Lower leg skin (tissue), 4 donors: ENCODE measurements around the gene GMPPB. TPM values are rescaled to one million over a fixed set of nuclear protein-coding genes. Genes with fewer than 3 reads are reported as not detected.
A peak's percentile ranks its signal among the peaks of the same experiment; 100 is the strongest.
"Not testable (repeated sequence)": the region's sequence is repeated elsewhere in the genome, so short reads cannot be mapped to it uniquely, and the experiment has no call there.

Experiments used
- DNase-seq, 2 donors: peaks; one replicate each; pipeline ENCODE4 v3.0.0-alpha.2; 2019; ENCODE audit warnings: low spot score in 2 of 2
- H3K4me3 ChIP-seq: fragments of 200-600 bp; sonication (generic); 2 replicates; pipeline ENCODE4 v1.5.1; 2017; ENCODE audit warnings: mild to moderate bottlenecking, low read depth; ENCODE audit not compliant: poor library complexity, severe bottlenecking
- CTCF ChIP-seq, 3 donors: fragments of 450-650 bp; IDR thresholded peaks; one replicate each; pipeline ENCODE4 v1.5.1; 2016; ENCODE audit warnings: antibody characterized with exemption in 3 of 3, mild to moderate bottlenecking in 3 of 3, moderate library complexity in 2 of 3
- POLR2A ChIP-seq, 2 donors: fragments of 450-650 bp; IDR thresholded peaks; one replicate each; pipeline ENCODE4 v1.6.1; 2016 to 2017; ENCODE audit warnings: antibody characterized with exemption in 2 of 2, mild to moderate bottlenecking in 1 of 2, moderate library complexity in 1 of 2
- WGBS, 2 donors: methylation state at CpG; one replicate each; pipeline ENCODE4 v1.1.5; 2018; 5-methylcytosine and 5-hydroxymethylcytosine counted together
- intact Hi-C: fragments of 100-400 bp; cut with DNase I; formaldehyde crosslinking; loops from one replicate; pipeline ENCODE4 v1.15.0; 2023; ENCODE audit warnings: low total_unique reads
- total RNA-seq, 4 donors: library from RNA; depleted of rRNA; stranded (reverse); fragments of >200 nt; gene quantifications; one replicate each; pipeline ENCODE4 v1.1.0, GENCODE V29; 2016

GMPPB gene
- total RNA-seq, 4 donors from 2014 or later, result 10.1 to 27.6 (median 18.2) TPM

GRCh38 chr3:49689046-49689907 is 34.5 kb downstream of the GMPPB start, which contains the start of the genes MST1 and RNF123:
Gene MST1 (minus strand): TSS chr3:49689474. CDS start chr3:49688691, 783 bp downstream.
Gene RNF123 (plus strand): TSS chr3:49689557. CDS start chr3:49691166, 1,609 bp downstream.
- peak; percentile 76 to 97 for DNase-seq
- no peak for TF ChIP-seq POLR2A (IDR thresholded peaks at IDR 0.05)
- no peak for TF ChIP-seq CTCF (IDR thresholded peaks at IDR 0.05)
- WGBS, 2 donors, result 1% methylated on average over 47 to 51 of the region's 66 CpGs
- intact Hi-C loops, result no loop called here
- peak within 1 kb of the TSS; percentile 87 for H3K4me3 ChIP-seq

GRCh38 chr3:49688338-49689045 is 35.3 kb downstream of the GMPPB start:
- peak overlapping the region; percentile 87 for H3K4me3 ChIP-seq
- DNase-seq, intact Hi-C loops: not testable (repeated sequence)
- 58 to 69% methylated on average over 7 of the region's 7 CpGs for WGBS, 2 donors

GRCh38 chr3:49687424-49687795 is 36.3 kb downstream of the GMPPB start:
- intact Hi-C loops, DNase-seq, H3K4me3 ChIP-seq: not testable (repeated sequence)
- WGBS, 2 donors, result 84 to 90% methylated on average over 12 of the region's 12 CpGs

GRCh38 chr3:49686769-49687423 is 36.9 kb downstream of the GMPPB start:
- intact Hi-C loops, H3K4me3 ChIP-seq: not testable (repeated sequence)
- peak in 1 of 2 donors; percentile 44 for DNase-seq
- 16 to 42% methylated on average over 11 to 37 of the region's 44 CpGs for WGBS, 2 donors

- intact Hi-C loops, H3K4me3 ChIP-seq: not testable (repeated sequence)
- 0 to 5% methylated on average over 1 to 19 of the region's 29 CpGs for WGBS, 2 donors
- peak; percentile 31 to 89 for DNase-seq
Measured at GRCh38 chr3:49686346-49686745, 37.4 kb downstream of the GMPPB start.

GRCh38 chr3:49685846-49686245 is 37.9 kb downstream of the GMPPB start:
- intact Hi-C loops, H3K4me3 ChIP-seq, DNase-seq: not testable (repeated sequence)
- WGBS, 2 donors, result 19% methylated on average over 18 of the region's 36 CpGs; no CpG with 5 or more reads in 1 of the 2 donors

GRCh38 chr3:49685103-49685502 is 38.6 kb downstream of the GMPPB start:
- intact Hi-C loops, DNase-seq, H3K4me3 ChIP-seq: not testable (repeated sequence)
- WGBS, 2 donors, result 95% methylated on average over 10 of the region's 10 CpGs

GRCh38 chr3:49684453-49684852 is 39.3 kb downstream of the GMPPB start:
- DNase-seq, intact Hi-C loops, H3K4me3 ChIP-seq: not testable (repeated sequence)
- 76 to 100% methylated on average over 1 to 2 of the region's 2 CpGs for WGBS, 2 donors

- WGBS, 2 donors, result 85 to 91% methylated on average over 6 of the region's 6 CpGs
- TF ChIP-seq CTCF (IDR thresholded peaks at IDR 0.05), result no peak
- no peak for TF ChIP-seq POLR2A (IDR thresholded peaks at IDR 0.05)
- intact Hi-C loops, result no loop called here
- no peak for DNase-seq
- no peak overlapping the region for H3K4me3 ChIP-seq
Measured at GRCh38 chr3:49683162-49683561, 40.6 kb downstream of the GMPPB start.
